Breast epithelium (tissue), 4 donors: ENCODE data around the gene ASB12. TPM values are rescaled to one million over a fixed set of nuclear protein-coding genes. Genes with fewer than 3 reads are reported as not detected.

ENCODE experiments used
- DNase-seq, 2 donors: peaks; one replicate each; pipeline ENCODE4 v3.0.0-alpha.2; 2019; ENCODE audit warnings: low spot score in 2 of 2
- H3K27ac ChIP-seq, 2 donors: fragments of 200-600 bp; sonication (generic) in 1 of 2; one replicate each; pipeline ENCODE4 v1.5.1; 2016 to 2019; ENCODE audit warnings: mild to moderate bottlenecking in 1 of 2
- H3K27me3 ChIP-seq, 2 donors: fragments of 200-600 bp; sonication (generic) in 1 of 2; one replicate each; pipeline versions ENCODE4 v1.5.1 to v1.6.0; 2017 to 2019; ENCODE audit warnings: control low read depth in 1 of 2, mild to moderate bottlenecking in 1 of 2
- H3K36me3 ChIP-seq: fragments of 200-600 bp; one replicate; pipeline ENCODE4 v1.5.1; 2019
- H3K4me1 ChIP-seq, 2 donors: fragments of 200-600 bp; sonication (generic); one replicate each; pipeline ENCODE4 v1.5.1; 2016 to 2019; ENCODE audit warnings: control low read depth in 1 of 2
- H3K4me3 ChIP-seq, 3 donors: fragments of 200-600 bp; sonication (generic); 1 replicate in 2 of 3; 2 replicates in 1 of 3; pipeline ENCODE4 v1.5.1; 2016 to 2019; ENCODE audit warnings: mild to moderate bottlenecking in 3 of 3, moderate library complexity in 2 of 3
- H3K9me3 ChIP-seq, 2 donors: fragments of 200-600 bp; sonication (generic) in 1 of 2; one replicate each; pipeline ENCODE4 v1.5.1; 2016 to 2019; ENCODE audit warnings: control low read depth in 1 of 2
- POLR2A ChIP-seq: fragments of 450-650 bp; IDR thresholded peaks from one replicate; pipeline ENCODE4 v1.6.1; 2016; ENCODE audit warnings: antibody characterized with exemption, mild to moderate bottlenecking, moderate library complexity
- POLR2AphosphoS5 ChIP-seq, 3 donors: sonication (generic); formaldehyde crosslinking; IDR thresholded peaks; one replicate each; pipeline ENCODE4 v1.6.1; 2017; ENCODE audit warnings: antibody characterized with exemption in 3 of 3
- intact Hi-C: fragments of 100-400 bp; cut with DNase I; formaldehyde crosslinking; loops from one replicate; pipeline ENCODE4 v1.15.1; 2023; ENCODE audit warnings: low total_unique reads
- total RNA-seq, 3 donors: library from RNA; depleted of rRNA; stranded (reverse); fragments of >200 nt; gene quantifications; one replicate each; pipeline ENCODE4 v1.1.0, GENCODE V29; 2016
- TF ChIP-seq, protein P1 (sequence below), 3 donors: fragments of 450-650 bp; IDR thresholded peaks; one replicate each; pipeline ENCODE4 v1.5.1; 2016 to 2017; ENCODE audit warnings: antibody characterized with exemption in 3 of 3, mild to moderate bottlenecking in 3 of 3, moderate library complexity in 3 of 3

The ASB12 gene
- total RNA-seq, 3 donors from 2014 or later, result 0.29 TPM; not detected in 2

- Histone ChIP-seq H3K27ac (no peak overlapping the region), H3K27me3 (peaks cover 0 to 38% of the 10 kb centered on the region in 2 donors), H3K36me3 (no peaks in the 10 kb centered on the region), H3K4me1 (no peaks in the 10 kb centered on the region), H3K9me3 (no peaks in the 10 kb centered on the region), H3K4me3 (peak overlapping the region; percentile 65 to 73 (median 67))
- no peak for DNase-seq
- TF ChIP-seq, protein P1, sequence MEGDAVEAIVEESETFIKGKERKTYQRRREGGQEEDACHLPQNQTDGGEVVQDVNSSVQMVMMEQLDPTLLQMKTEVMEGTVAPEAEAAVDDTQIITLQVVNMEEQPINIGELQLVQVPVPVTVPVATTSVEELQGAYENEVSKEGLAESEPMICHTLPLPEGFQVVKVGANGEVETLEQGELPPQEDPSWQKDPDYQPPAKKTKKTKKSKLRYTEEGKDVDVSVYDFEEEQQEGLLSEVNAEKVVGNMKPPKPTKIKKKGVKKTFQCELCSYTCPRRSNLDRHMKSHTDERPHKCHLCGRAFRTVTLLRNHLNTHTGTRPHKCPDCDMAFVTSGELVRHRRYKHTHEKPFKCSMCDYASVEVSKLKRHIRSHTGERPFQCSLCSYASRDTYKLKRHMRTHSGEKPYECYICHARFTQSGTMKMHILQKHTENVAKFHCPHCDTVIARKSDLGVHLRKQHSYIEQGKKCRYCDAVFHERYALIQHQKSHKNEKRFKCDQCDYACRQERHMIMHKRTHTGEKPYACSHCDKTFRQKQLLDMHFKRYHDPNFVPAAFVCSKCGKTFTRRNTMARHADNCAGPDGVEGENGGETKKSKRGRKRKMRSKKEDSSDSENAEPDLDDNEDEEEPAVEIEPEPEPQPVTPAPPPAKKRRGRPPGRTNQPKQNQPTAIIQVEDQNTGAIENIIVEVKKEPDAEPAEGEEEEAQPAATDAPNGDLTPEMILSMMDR (IDR thresholded peaks at IDR 0.05), result no peak
- intact Hi-C loops, result no loop called here
Measured at GRCh38 chrX:64204252-64204651, 26.2 kb downstream of the ASB12 start.

DNA sequence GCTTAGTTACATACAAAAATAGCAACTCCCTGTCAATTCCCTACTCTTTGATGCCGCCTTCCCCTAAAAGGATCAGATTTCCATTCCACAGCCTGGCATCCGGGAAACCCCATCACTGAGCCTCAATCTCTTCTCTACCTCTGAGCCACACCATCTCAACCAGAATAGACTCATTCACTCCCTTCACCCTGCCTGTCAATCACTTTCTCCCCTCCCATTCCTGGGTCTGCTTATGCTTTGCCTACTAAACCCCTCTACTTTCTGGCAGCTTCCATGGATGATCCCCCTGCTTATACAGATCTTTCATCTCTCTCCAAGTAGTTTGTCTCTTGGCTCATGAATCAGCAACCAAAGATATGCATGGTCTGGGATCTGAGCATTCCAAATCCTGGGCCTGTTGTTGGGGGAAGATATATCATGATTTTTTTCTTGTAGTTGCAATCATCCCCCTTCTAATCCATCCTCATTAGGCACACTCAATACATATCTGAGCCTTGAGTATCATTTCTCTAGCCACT is 27.5 kb downstream of the ASB12 start:
- intact Hi-C loops, result no loop called here
- H3K27me3 ChIP-seq, result peaks cover 0 to 40% of the 10 kb centered on the region in 2 donors
- H3K4me3 ChIP-seq, result no peak overlapping the region
- no peak overlapping the region for H3K27ac ChIP-seq
- H3K9me3 ChIP-seq, result no peaks in the 10 kb centered on the region
- TF ChIP-seq, protein P1 (IDR thresholded peaks at IDR 0.05), result no peak
- TF ChIP-seq POLR2A, result no peak
- TF ChIP-seq POLR2AphosphoS5 (IDR thresholded peaks at IDR 0.05), result no peak
- H3K36me3 ChIP-seq, result no peaks in the 10 kb centered on the region
- H3K4me1 ChIP-seq, result no peaks in the 10 kb centered on the region
- DNase-seq, result no peak

DNA sequence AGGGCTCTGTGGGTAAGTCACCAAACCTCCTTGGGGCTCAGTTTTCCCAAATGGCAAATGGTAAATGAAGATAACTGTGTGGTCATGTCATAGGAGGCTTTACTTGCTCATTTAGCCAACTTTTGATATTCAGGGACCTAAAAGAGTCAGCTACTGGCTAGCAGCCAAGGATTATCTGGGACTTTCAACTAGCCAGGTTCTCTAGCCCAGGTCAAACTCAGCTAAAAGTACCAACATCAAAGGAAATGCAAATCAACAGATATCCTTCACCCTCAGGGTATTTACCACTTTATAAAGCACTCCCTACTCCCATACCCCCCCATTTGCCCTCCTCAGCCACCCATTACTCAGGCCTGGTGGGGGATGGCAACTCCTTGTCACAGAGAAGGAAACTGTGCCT is 32.4 kb downstream of the ASB12 start:
- Histone ChIP-seq H3K27ac (no peak overlapping the region), H3K9me3 (no peaks in the 10 kb centered on the region), H3K4me1 (no peaks in the 10 kb centered on the region), H3K27me3 (peaks cover 0 to 29% of the 10 kb centered on the region in 2 donors), H3K36me3 (no peaks in the 10 kb centered on the region), H3K4me3 (no peak overlapping the region)
- no peak for TF ChIP-seq POLR2AphosphoS5 (IDR thresholded peaks at IDR 0.05)
- DNase-seq, result no peak
- intact Hi-C loops, result no loop called here

GRCh38 chrX:64196606-64197005 is 33.8 kb downstream of the ASB12 start:
- H3K27me3 ChIP-seq, result peaks cover 0 to 22% of the 10 kb centered on the region in 2 donors
- no peaks in the 10 kb centered on the region for H3K4me1 ChIP-seq
- no peak for DNase-seq
- H3K27ac ChIP-seq, result no peak overlapping the region
- intact Hi-C loops, result no loop called here
- no peak for TF ChIP-seq POLR2A
- TF ChIP-seq, protein P1 (IDR thresholded peaks at IDR 0.05), result no peak
- no peak for TF ChIP-seq POLR2AphosphoS5 (IDR thresholded peaks at IDR 0.05)
- no peak overlapping the region for H3K4me3 ChIP-seq
- H3K36me3 ChIP-seq, result no peaks in the 10 kb centered on the region
- H3K9me3 ChIP-seq, result no peaks in the 10 kb centered on the region

DNA sequence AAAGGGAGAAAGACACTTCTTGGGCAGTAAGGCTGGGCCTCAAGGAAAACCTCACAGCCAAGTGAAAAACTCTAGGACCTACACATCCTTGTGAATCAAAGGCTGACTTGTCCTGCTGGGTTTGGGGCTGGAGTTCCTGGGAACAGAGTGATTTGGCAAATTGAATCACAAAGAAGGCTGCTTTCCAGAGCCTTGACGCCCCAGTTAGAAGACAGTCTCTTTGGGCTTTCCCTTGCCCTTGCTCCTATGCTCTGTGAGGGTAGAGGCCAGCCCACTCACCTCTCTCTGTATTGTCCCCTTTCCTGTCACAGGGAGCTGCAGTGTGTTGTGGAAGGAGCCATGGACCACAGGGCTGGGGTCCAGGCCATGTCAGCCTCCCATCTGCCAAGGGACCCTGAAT is 34.5 kb downstream of the ASB12 start:
- H3K36me3 ChIP-seq, result no peaks in the 10 kb centered on the region
- H3K27me3 ChIP-seq, result peaks cover 0 to 22% of the 10 kb centered on the region in 2 donors
- no peak overlapping the region for H3K27ac ChIP-seq
- TF ChIP-seq POLR2AphosphoS5 (IDR thresholded peaks at IDR 0.05), result no peak
- TF ChIP-seq, protein P1 (IDR thresholded peaks at IDR 0.05), result no peak
- no peak for TF ChIP-seq POLR2A
- intact Hi-C loops, result no loop called here
- no peaks in the 10 kb centered on the region for H3K9me3 ChIP-seq
- DNase-seq, result no peak
- H3K4me3 ChIP-seq, result no peak overlapping the region
- no peaks in the 10 kb centered on the region for H3K4me1 ChIP-seq

DNA sequence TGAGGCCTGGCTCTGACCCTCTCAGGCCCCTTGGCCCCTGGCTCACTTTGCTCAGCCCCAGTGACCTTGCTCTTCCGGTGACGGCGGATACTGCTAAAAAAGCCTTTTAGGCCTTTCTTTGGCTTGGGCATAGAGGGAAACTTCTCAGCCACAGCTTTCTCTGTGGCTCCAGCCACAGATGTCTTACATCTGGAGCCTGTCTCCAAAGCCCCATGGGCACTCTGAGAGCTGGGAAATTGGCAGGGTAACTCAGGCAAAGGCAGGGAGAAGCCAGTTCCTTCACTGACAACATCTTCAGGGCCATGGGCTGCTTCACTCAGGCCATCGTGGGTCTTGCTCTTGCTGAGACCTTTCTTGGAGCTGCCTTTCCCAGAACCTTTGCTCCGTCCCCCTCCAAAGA is 37.7 kb downstream of the ASB12 start:
- H3K4me1 ChIP-seq, result no peaks in the 10 kb centered on the region
- no peaks in the 10 kb centered on the region for H3K9me3 ChIP-seq
- intact Hi-C loops, result no loop called here
- no peak for TF ChIP-seq POLR2A
- TF ChIP-seq, protein P1 (IDR thresholded peaks at IDR 0.05), result no peak
- TF ChIP-seq POLR2AphosphoS5 (IDR thresholded peaks at IDR 0.05), result no peak
- no peak overlapping the region for H3K4me3 ChIP-seq
- H3K36me3 ChIP-seq, result no peaks in the 10 kb centered on the region
- peaks cover 0 to 15% of the 10 kb centered on the region in 2 donors for H3K27me3 ChIP-seq
- DNase-seq, result no peak
- H3K27ac ChIP-seq, result no peak overlapping the region
